DOHH2 (cell line): ENCODE measurements around the gene PAXX.

Experiments
- CTCF ChIP-seq: fragments of 200-600 bp; sonication (generic); IDR thresholded peaks from one replicate; pipeline ENCODE4 v1.5.1; 2014; ENCODE audit warnings: antibody characterized with exemption, mild to moderate bottlenecking, low read depth, low read length; ENCODE audit not compliant: poor library complexity, severe bottlenecking
- EZH2phosphoT487 ChIP-seq: fragments of 200-600 bp; sonication (generic); IDR thresholded peaks from 2 replicates; pipeline ENCODE4 v1.6.1; 2017; ENCODE audit warnings: borderline replicate concordance, mild to moderate bottlenecking, antibody characterized with exemption, low read length, moderate library complexity, mixed read lengths

GRCh38 chr9:136979769-136980587 is 12.2 kb upstream of the PAXX start:
- TF ChIP-seq CTCF (no peak), EZH2phosphoT487 (no peak)
